ENCODE results near the gene TEKT2. TPM values are rescaled to one million over a fixed set of nuclear protein-coding genes. Genes with fewer than 3 reads are reported as not detected.

Gene TEKT2
- total RNA-seq, 2 donors from 2014 or later, result 5.6 to 9.5 TPM

DNA sequence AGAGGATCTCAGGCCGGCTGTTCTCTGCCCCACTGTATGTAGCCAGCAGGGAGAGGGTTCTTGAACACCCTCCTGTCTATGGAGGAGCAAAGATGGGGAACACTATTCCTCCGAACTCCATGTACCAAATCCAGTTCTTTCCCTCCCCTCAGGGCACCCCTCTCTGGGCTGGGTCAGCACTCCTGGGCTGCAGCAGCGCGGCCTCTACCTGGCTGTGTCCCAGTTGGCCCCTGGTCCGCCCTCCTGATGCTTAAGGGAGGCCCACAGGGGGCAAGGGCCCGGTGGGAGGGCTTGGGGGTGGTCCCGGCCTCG is 4.3 kb downstream of the TEKT2 start:
- no peak overlapping the region for H3K27ac Mint-ChIP-seq
- Histone ChIP-seq H3K4me1 (ENCODE audit: control insufficient read depth, insufficient read depth, low read length) (no peaks in the 10 kb centered on the region), H3K36me3 (ENCODE audit: control insufficient read depth, insufficient read depth, low read length) (peaks cover 29% of the 10 kb centered on the region), H3K27me3 (ENCODE audit: control insufficient read depth, insufficient read depth, low read length, poor library complexity, severe bottlenecking) (no peaks in the 10 kb centered on the region), H3K27ac (ENCODE audit: low read depth, low read length) (no peak overlapping the region), H3K9me3 (ENCODE audit: control insufficient read depth, low read length) (no peaks in the 10 kb centered on the region), H3K9ac (ENCODE audit: extremely low read depth, low read length, poor library complexity, severe bottlenecking) (no peak overlapping the region), H3K4me3 (ENCODE audit: low read length) (peak overlapping the region; percentile 90)
- H3K4me3 Mint-ChIP-seq, result peak overlapping the region; percentile 72
- 50 to 57% methylated on average over 2 to 8 of the region's 8 CpGs for WGBS, 2 experiments (ENCODE audit: insufficient coverage in 1 of 2, insufficient read length in 1 of 2)
- peaks cover 11% of the 10 kb centered on the region for H3K4me1 Mint-ChIP-seq
- no peaks in the 10 kb centered on the region for H3K9me3 Mint-ChIP-seq
- H3K27me3 Mint-ChIP-seq (ENCODE audit: insufficient read depth), result peaks cover 8% of the 10 kb centered on the region
- H3K36me3 Mint-ChIP-seq (ENCODE audit: low read depth), result peaks cover 16% of the 10 kb centered on the region
- no peak for DNase-seq
- TF ChIP-seq, protein P1, sequence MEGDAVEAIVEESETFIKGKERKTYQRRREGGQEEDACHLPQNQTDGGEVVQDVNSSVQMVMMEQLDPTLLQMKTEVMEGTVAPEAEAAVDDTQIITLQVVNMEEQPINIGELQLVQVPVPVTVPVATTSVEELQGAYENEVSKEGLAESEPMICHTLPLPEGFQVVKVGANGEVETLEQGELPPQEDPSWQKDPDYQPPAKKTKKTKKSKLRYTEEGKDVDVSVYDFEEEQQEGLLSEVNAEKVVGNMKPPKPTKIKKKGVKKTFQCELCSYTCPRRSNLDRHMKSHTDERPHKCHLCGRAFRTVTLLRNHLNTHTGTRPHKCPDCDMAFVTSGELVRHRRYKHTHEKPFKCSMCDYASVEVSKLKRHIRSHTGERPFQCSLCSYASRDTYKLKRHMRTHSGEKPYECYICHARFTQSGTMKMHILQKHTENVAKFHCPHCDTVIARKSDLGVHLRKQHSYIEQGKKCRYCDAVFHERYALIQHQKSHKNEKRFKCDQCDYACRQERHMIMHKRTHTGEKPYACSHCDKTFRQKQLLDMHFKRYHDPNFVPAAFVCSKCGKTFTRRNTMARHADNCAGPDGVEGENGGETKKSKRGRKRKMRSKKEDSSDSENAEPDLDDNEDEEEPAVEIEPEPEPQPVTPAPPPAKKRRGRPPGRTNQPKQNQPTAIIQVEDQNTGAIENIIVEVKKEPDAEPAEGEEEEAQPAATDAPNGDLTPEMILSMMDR (conservative IDR thresholded peaks at IDR 0.05), result no peak

DNA sequence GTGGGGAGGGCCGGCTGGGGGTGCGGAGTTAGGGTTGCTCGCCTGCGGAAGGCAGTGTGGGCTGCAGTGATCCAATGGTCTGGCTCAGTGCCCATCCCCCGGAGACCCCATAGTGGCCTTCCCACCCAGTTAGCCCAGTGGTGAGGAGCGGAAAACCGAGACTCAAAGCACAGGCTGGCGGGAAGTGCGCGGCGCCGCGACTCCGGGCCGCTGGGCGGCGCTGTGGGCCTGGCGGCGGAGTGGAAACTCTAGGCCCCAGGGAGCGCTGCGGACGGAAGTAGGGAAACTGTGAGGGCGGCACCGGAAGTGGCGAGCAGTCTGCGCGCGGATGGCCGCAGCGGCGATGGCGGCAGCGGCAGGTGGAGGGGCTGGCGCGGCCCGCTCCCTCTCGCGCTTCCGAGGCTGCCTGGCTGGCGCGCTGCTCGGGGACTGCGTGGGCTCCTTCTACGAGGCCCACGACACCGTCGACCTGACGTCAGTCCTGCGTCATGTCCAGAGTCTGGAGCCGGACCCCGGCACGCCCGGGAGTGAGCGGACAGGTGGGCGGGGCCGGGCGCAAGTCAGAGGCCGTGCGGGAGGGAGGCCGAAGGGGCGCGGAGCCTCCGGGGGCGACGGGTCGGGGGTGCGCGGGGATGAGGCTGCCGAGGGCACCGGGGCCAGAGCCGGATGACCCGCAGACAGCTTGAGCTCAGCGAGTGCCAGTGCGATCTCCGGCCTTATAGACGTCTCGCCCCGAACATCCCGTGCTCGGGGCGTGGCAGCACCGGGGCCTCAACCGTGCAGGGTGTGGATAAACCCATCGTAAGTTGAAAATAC is 4.9 kb downstream of the TEKT2 start, which contains the start of gene ADPRS:
Gene ADPRS, plus strand, starts transcription at position 316 of the 816 bp plus-strand sequence. Its CDS starts 13 bp downstream, at position 329.
- peaks cover 35% of the 10 kb centered on the region for H3K36me3 ChIP-seq (ENCODE audit: control insufficient read depth, insufficient read depth, low read length)
- no peaks in the 10 kb centered on the region for H3K27me3 ChIP-seq (ENCODE audit: control insufficient read depth, insufficient read depth, low read length, poor library complexity, severe bottlenecking)
- 2% methylated on average over 55 to 84 of the region's 84 CpGs for WGBS, 2 experiments (ENCODE audit: insufficient coverage in 1 of 2, insufficient read length in 1 of 2)
- no peaks in the 10 kb centered on the region for H3K9me3 Mint-ChIP-seq
- peaks cover 11% of the 10 kb centered on the region for H3K4me1 Mint-ChIP-seq
- no peaks in the 10 kb centered on the region for H3K4me1 ChIP-seq (ENCODE audit: control insufficient read depth, insufficient read depth, low read length)
- peaks cover 6% of the 10 kb centered on the region for H3K27me3 Mint-ChIP-seq (ENCODE audit: insufficient read depth)
- TF ChIP-seq, protein P1 (conservative IDR thresholded peaks at IDR 0.05), result peak; percentile 99
- H3K27ac Mint-ChIP-seq, result peak within 1 kb of the TSS; percentile 92
- peak within 1 kb of the TSS; percentile 72 for H3K4me3 Mint-ChIP-seq
- H3K9me3 ChIP-seq (ENCODE audit: control insufficient read depth, low read length), result no peaks in the 10 kb centered on the region
- peak within 1 kb of the TSS; percentile 67 for H3K27ac ChIP-seq (ENCODE audit: low read depth, low read length)
- DNase-seq, result peak; percentile 96
- H3K4me3 ChIP-seq (ENCODE audit: low read length), result peak within 1 kb of the TSS; percentile 90
- H3K9ac ChIP-seq (ENCODE audit: extremely low read depth, low read length, poor library complexity, severe bottlenecking), result peak within 1 kb of the TSS; percentile 76
- peaks cover 21% of the 10 kb centered on the region for H3K36me3 Mint-ChIP-seq (ENCODE audit: low read depth)

DNA sequence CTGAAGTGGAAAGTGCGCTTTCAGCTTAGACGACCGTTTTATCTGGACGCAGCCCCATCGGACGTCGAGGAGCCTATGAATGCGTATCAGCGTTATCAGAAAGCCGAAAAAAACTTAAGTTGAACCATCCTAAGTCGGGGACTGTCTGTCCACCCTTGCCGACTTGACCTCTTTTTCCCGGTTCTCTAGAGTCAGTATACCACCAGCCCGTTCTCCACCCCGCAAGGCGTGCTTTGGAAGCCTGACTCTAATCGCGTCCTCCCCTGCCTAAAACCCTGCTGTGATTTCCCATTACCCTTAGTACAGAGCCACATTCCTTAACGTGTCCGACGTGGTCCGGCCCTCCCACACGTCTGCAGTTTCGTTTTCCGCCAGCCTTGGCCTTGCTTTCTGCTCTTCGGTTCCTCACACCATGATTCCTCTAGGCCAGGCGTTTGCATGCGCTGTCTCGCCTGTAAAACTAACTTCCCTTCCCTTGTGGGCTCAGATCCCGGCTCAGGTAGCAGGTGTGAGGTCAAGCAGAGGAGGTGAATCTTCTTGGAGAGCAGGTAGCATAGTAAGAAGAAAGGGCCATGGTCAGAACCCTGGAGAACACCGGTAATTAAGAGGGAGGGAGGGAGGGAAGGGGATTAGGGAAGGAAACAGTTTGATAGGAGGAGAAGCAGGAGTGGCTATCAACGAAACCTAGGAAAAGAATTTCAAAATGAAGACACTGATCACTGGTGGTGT is 5.7 kb downstream of the TEKT2 start:
- 11 to 13% methylated on average over 31 to 32 of the region's 32 CpGs for WGBS, 2 experiments (ENCODE audit: insufficient coverage in 1 of 2, insufficient read length in 1 of 2)
- Histone ChIP-seq H3K4me1 (ENCODE audit: control insufficient read depth, insufficient read depth, low read length) (no peaks in the 10 kb centered on the region), H3K9me3 (ENCODE audit: control insufficient read depth, low read length) (no peaks in the 10 kb centered on the region), H3K9ac (ENCODE audit: extremely low read depth, low read length, poor library complexity, severe bottlenecking) (peak overlapping the region; percentile 76), H3K27me3 (ENCODE audit: control insufficient read depth, insufficient read depth, low read length, poor library complexity, severe bottlenecking) (no peaks in the 10 kb centered on the region), H3K4me3 (ENCODE audit: low read length) (peak overlapping the region; percentile 90), H3K36me3 (ENCODE audit: control insufficient read depth, insufficient read depth, low read length) (peaks cover 42% of the 10 kb centered on the region), H3K27ac (ENCODE audit: low read depth, low read length) (peak overlapping the region; percentile 67)
- TF ChIP-seq, protein P1 (conservative IDR thresholded peaks at IDR 0.05), result no peak
- peaks cover 6% of the 10 kb centered on the region for H3K27me3 Mint-ChIP-seq (ENCODE audit: insufficient read depth)
- H3K4me1 Mint-ChIP-seq, result peaks cover 11% of the 10 kb centered on the region
- peak overlapping the region; percentile 72 for H3K4me3 Mint-ChIP-seq
- H3K9me3 Mint-ChIP-seq, result no peaks in the 10 kb centered on the region
- DNase-seq, result peak; percentile 73
- peaks cover 23% of the 10 kb centered on the region for H3K36me3 Mint-ChIP-seq (ENCODE audit: low read depth)
- peak overlapping the region; percentile 92 for H3K27ac Mint-ChIP-seq

All from endodermal cell (in vitro differentiated cells).